CMK (cell line): Measurements from ENCODE around the gene INPP5A.
"Not testable (repeated sequence)": the region's sequence is repeated elsewhere in the genome, so short reads cannot be mapped to it uniquely, and the experiment has no call there.

Source experiments
- DNase-seq: peaks from one replicate; pipeline ENCODE4 v3.0.0-alpha.2; 2010; ENCODE audit warnings: low read depth

INPP5A gene

GRCh38 chr10:132787495-132788179 lies 250.1 kb downstream of the INPP5A start:
- DNase-seq, result no peak

GRCh38 chr10:132788180-132788830 lies 250.7 kb downstream of the INPP5A start:
- no peak for DNase-seq

GRCh38 chr10:132788831-132789219 lies 251.2 kb downstream of the INPP5A start:
- no peak for DNase-seq

GRCh38 chr10:132789659-132790148 lies 252.1 kb downstream of the INPP5A start:
- no peak for DNase-seq

GRCh38 chr10:132790470-132790869 lies 252.9 kb downstream of the INPP5A start:
- DNase-seq, result no peak

GRCh38 chr10:132790934-132791829 lies 253.6 kb downstream of the INPP5A start:
- no peak for DNase-seq

GRCh38 chr10:132792099-132792498 lies 254.5 kb downstream of the INPP5A start:
- DNase-seq, result not testable (repeated sequence)

GRCh38 chr10:132792796-132793195 lies 255.2 kb downstream of the INPP5A start:
- DNase-seq, result no peak

GRCh38 chr10:132793213-132793612 lies 255.6 kb downstream of the INPP5A start:
- no peak for DNase-seq

GRCh38 chr10:132793871-132794849 lies 256.6 kb downstream of the INPP5A start:
- DNase-seq, result no peak

- DNase-seq, result no peak
Observed at GRCh38 chr10:132796846-132797245, 259.3 kb downstream of the INPP5A start.

- DNase-seq, result not testable (repeated sequence)
Observed at GRCh38 chr10:132797986-132798385, 260.4 kb downstream of the INPP5A start.

- DNase-seq, result no peak
Observed at GRCh38 chr10:132798403-132798802, 260.8 kb downstream of the INPP5A start.

- no peak for DNase-seq
Observed at GRCh38 chr10:132798876-132799275, 261.3 kb downstream of the INPP5A start.

- no peak for DNase-seq
Observed at GRCh38 chr10:132799865-132800264, 262.3 kb downstream of the INPP5A start.

- no peak for DNase-seq
Observed at GRCh38 chr10:132802048-132802447, 264.5 kb downstream of the INPP5A start.

GRCh38 chr10:132802694-132803320 lies 265.2 kb downstream of the INPP5A start:
- no peak for DNase-seq

GRCh38 chr10:132803416-132804210 lies 266.0 kb downstream of the INPP5A start:
- no peak for DNase-seq

GRCh38 chr10:132804287-132804686 lies 266.7 kb downstream of the INPP5A start:
- no peak for DNase-seq
